MM.1S (cell line): Measurements from ENCODE around the gene HSPA1B.
"Not testable (repeated sequence)": the region's sequence is repeated elsewhere in the genome, so short reads cannot be mapped to it uniquely, and the experiment has no call there.

ENCODE experiments used
- DNase-seq: peaks from one replicate; pipeline ENCODE4 v3.0.0-alpha.2; 2015
- H2AFZ ChIP-seq: fragments of 300-600 bp; sonication (generic); 2 replicates; pipeline ENCODE4 v1.6.0; 2016; ENCODE audit warnings: antibody characterized with exemption, low read length
- H3F3A ChIP-seq: fragments of 300-600 bp; sonication (generic); 2 replicates; pipeline ENCODE4 v1.6.1; 2016; ENCODE audit warnings: mild to moderate bottlenecking, antibody characterized with exemption, low read length, moderate library complexity, mixed read lengths; ENCODE audit not compliant: insufficient read depth
- H3K27ac ChIP-seq: fragments of 300-600 bp; sonication (generic); 2 replicates; pipeline ENCODE4 v1.5.1; 2016; ENCODE audit warnings: mild to moderate bottlenecking, low read length
- H3K27me3 ChIP-seq: fragments of 300-600 bp; sonication (generic); replicated peaks from 2 replicates; pipeline ENCODE4 v1.6.0; 2016; ENCODE audit warnings: low read length; ENCODE audit not compliant: insufficient read depth
- H3K36me3 ChIP-seq: fragments of 300-600 bp; sonication (generic); replicated peaks from 2 replicates; pipeline ENCODE4 v1.6.1; 2016; ENCODE audit warnings: mild to moderate bottlenecking, low read length, mixed read lengths; ENCODE audit not compliant: insufficient read depth
- H3K4me1 ChIP-seq: fragments of 300-600 bp; sonication (generic); 2 replicates; pipeline ENCODE4 v1.6.1; 2016; ENCODE audit warnings: low read length, mixed read lengths
- H3K4me2 ChIP-seq: fragments of 300-600 bp; sonication (generic); 2 replicates; pipeline ENCODE4 v1.6.0; 2016; ENCODE audit warnings: low read depth, low read length
- H3K4me3 ChIP-seq: fragments of 300-600 bp; sonication (generic); 2 replicates; pipeline ENCODE4 v1.5.1; 2016; ENCODE audit warnings: low read length, mixed read lengths
- H3K79me2 ChIP-seq: fragments of 300-600 bp; sonication (generic); 2 replicates; pipeline ENCODE4 v1.6.1; 2016; ENCODE audit warnings: mixed run types, low read length, mixed read lengths
- H3K9ac ChIP-seq: fragments of 300-600 bp; sonication (generic); 2 replicates; pipeline ENCODE4 v1.6.1; 2016; ENCODE audit warnings: low read length, mixed read lengths
- H3K9me2 ChIP-seq: fragments of 300-600 bp; sonication (generic); replicated peaks from 2 replicates; pipeline ENCODE4 v1.6.1; 2016; ENCODE audit warnings: mild to moderate bottlenecking, low read length, mixed read lengths; ENCODE audit not compliant: insufficient read depth
- H3K9me3 ChIP-seq: fragments of 300-600 bp; sonication (generic); replicated peaks from 2 replicates; pipeline ENCODE4 v1.6.1; 2016; ENCODE audit warnings: mild to moderate bottlenecking, low read length, mixed read lengths; ENCODE audit not compliant: insufficient read depth
- H4K20me1 ChIP-seq: fragments of 300-600 bp; sonication (generic); 2 replicates; pipeline ENCODE4 v1.6.1; 2016; ENCODE audit warnings: mild to moderate bottlenecking, low read length, moderate library complexity, mixed read lengths; ENCODE audit not compliant: insufficient read depth
- CTCF ChIP-seq: fragments of 300-600 bp; sonication (generic); IDR thresholded peaks from 2 replicates; pipeline ENCODE4 v1.5.1; 2016; ENCODE audit warnings: antibody characterized with exemption, low read length, mixed read lengths
- EZH2 ChIP-seq: fragments of 300-600 bp; sonication (generic); optimal IDR thresholded peaks from 2 replicates; pipeline ENCODE3; 2017; ENCODE audit warnings: low read depth, mild to moderate bottlenecking, antibody characterized with exemption, low read length, mixed read lengths
- EZH2phosphoT487 ChIP-seq: fragments of 300-600 bp; sonication (generic); IDR thresholded peaks from 2 replicates; pipeline ENCODE4 v1.6.1; 2018; ENCODE audit warnings: antibody characterized with exemption, low read length

Gene HSPA1B

GRCh38 chr6:31813465-31813849 is 14.1 kb upstream of the HSPA1B start:
- H2AFZ ChIP-seq: no peak overlapping the region

GRCh38 chr6:31814677-31815024 is 12.9 kb upstream of the HSPA1B start:
- Histone ChIP-seq H3F3A (no peaks in the 10 kb centered on the region; the same call in 1 of the 2 replicates), H2AFZ (peak overlapping the region; percentile 72), H3K27me3 (no peaks in the 10 kb centered on the region), H3K4me1 (peaks cover 22% of the 10 kb centered on the region), H3K9me2 (no peaks in the 10 kb centered on the region), H3K4me3 (peak overlapping the region; percentile 48), H3K79me2 (no peaks in the 10 kb centered on the region), H4K20me1 (no peaks in the 10 kb centered on the region), H3K27ac (no peak overlapping the region), H3K36me3 (no peaks in the 10 kb centered on the region), H3K9ac (0 out of 2 replicates have a peak overlapping the region, but pooled peaks have one; percentile 21), H3K4me2 (peak overlapping the region; percentile 55; the same call in 1 of the 2 replicates), H3K9me3 (no peaks in the 10 kb centered on the region)
- no peak for DNase-seq
- TF ChIP-seq CTCF (no peak), EZH2phosphoT487 (no peak)

More at GRCh38 chr6:31813465-31813849, 14.1 kb upstream of the HSPA1B start:
- Histone ChIP-seq H3K27me3 (no peaks in the 10 kb centered on the region), H3K9me3 (no peaks in the 10 kb centered on the region), H3K4me1 (peaks cover 22% of the 10 kb centered on the region), H3K79me2 (no peaks in the 10 kb centered on the region), H4K20me1 (no peaks in the 10 kb centered on the region), H3F3A (no peaks in the 10 kb centered on the region; the same call in 1 of the 2 replicates), H3K4me3 (no peak overlapping the region), H3K9me2 (no peaks in the 10 kb centered on the region), H3K36me3 (no peaks in the 10 kb centered on the region), H3K4me2 (peak overlapping the region; percentile 37; the same call in 1 of the 2 replicates), H3K9ac (no peak overlapping the region), H3K27ac (no peak overlapping the region)
- no peak for TF ChIP-seq EZH2phosphoT487
- TF ChIP-seq EZH2: no peak
- DNase-seq: no peak

- H3K4me3 ChIP-seq: peak within 1 kb of the TSS; percentile 48
- H3K27me3 ChIP-seq: no peaks in the 10 kb centered on the region
- H3K36me3 ChIP-seq: no peaks in the 10 kb centered on the region
- H3K27ac ChIP-seq: no peak within 1 kb of the TSS
- H3K4me1 ChIP-seq: peaks cover 22% of the 10 kb centered on the region
- H3K4me2 ChIP-seq: peak within 1 kb of the TSS; percentile 55; the same call in 1 of the 2 replicates
- 0 out of 2 replicates have a peak within 1 kb of the TSS, but pooled peaks have one; percentile 21 for H3K9ac ChIP-seq
- no peaks in the 10 kb centered on the region for H3K79me2 ChIP-seq
- no peaks in the 10 kb centered on the region for H4K20me1 ChIP-seq
- TF ChIP-seq EZH2: no peak
- no peak for TF ChIP-seq EZH2phosphoT487
- no peak for TF ChIP-seq CTCF
- H3F3A ChIP-seq: no peaks in the 10 kb centered on the region; the same call in 1 of the 2 replicates
- peak within 1 kb of the TSS; percentile 72 for H2AFZ ChIP-seq
- no peak for DNase-seq
- H3K9me2 ChIP-seq: no peaks in the 10 kb centered on the region
- no peaks in the 10 kb centered on the region for H3K9me3 ChIP-seq
Measured at GRCh38 chr6:31815025-31815838, 12.3 kb upstream of the HSPA1B start, which contains the start of the genes HSPA1A and HSPA1L. TSS of gene HSPA1A (plus strand) at chr6:31815543. CDS start at chr6:31815757, 214 bp downstream. TSS of gene HSPA1L (minus strand) at chr6:31815283. CDS start at chr6:31811972, 3,311 bp downstream.

- H3K9ac ChIP-seq, H3K36me3 ChIP-seq, H3K27ac ChIP-seq, H4K20me1 ChIP-seq, H3K9me2 ChIP-seq, H3K9me3 ChIP-seq, H3K79me2 ChIP-seq, H2AFZ ChIP-seq, H3K4me2 ChIP-seq, H3K4me3 ChIP-seq, H3K27me3 ChIP-seq, DNase-seq: not testable (repeated sequence)
- peaks cover 10% of the 10 kb centered on the region for H3F3A ChIP-seq
- peaks cover 20% of the 10 kb centered on the region for H3K4me1 ChIP-seq
Measured at GRCh38 chr6:31817133-31817928, 10.2 kb upstream of the HSPA1B start.

GRCh38 chr6:31817929-31818511 is 9.5 kb upstream of the HSPA1B start:
- H3K9ac ChIP-seq, H3K36me3 ChIP-seq, H4K20me1 ChIP-seq, H3K9me2 ChIP-seq, H3K79me2 ChIP-seq, H3K27ac ChIP-seq, H3K9me3 ChIP-seq, H3K27me3 ChIP-seq, H3K4me3 ChIP-seq, H3K4me2 ChIP-seq, H2AFZ ChIP-seq, DNase-seq: not testable (repeated sequence)
- H3F3A ChIP-seq: peaks cover 13% of the 10 kb centered on the region
- peaks cover 18% of the 10 kb centered on the region for H3K4me1 ChIP-seq
